GM13977 (cell line): ENCODE data around the gene GOLIM4.
"Not testable (repeated sequence)": the region's sequence is repeated elsewhere in the genome, so short reads cannot be mapped to it uniquely, and the experiment has no call there.

Experiments used
- DNase-seq: peaks from one replicate; pipeline ENCODE4 v3.0.0; 2012; ENCODE audit warnings: low spot score
- in situ Hi-C: fragments of 300-500 bp; cut with MboI; formaldehyde crosslinking; loops from one replicate; pipeline ENCODE4 v1.12.0; 2022; ENCODE audit warnings: low sequenced_read_pairs, low pct_unique_long_range_greater_than_20kb, mixed read lengths, inconsistent platforms; ENCODE audit not compliant: unreplicated experiment
- TF ChIP-seq, protein P1 (sequence below): IDR thresholded peaks from 2 replicates; pipeline ENCODE4 v1.5.1; 2012; ENCODE audit warnings: mild to moderate bottlenecking, control low read depth; ENCODE audit not compliant: insufficient read depth; ENCODE audit errors: extremely low read depth, missing control alignments

GOLIM4 gene, protein sequence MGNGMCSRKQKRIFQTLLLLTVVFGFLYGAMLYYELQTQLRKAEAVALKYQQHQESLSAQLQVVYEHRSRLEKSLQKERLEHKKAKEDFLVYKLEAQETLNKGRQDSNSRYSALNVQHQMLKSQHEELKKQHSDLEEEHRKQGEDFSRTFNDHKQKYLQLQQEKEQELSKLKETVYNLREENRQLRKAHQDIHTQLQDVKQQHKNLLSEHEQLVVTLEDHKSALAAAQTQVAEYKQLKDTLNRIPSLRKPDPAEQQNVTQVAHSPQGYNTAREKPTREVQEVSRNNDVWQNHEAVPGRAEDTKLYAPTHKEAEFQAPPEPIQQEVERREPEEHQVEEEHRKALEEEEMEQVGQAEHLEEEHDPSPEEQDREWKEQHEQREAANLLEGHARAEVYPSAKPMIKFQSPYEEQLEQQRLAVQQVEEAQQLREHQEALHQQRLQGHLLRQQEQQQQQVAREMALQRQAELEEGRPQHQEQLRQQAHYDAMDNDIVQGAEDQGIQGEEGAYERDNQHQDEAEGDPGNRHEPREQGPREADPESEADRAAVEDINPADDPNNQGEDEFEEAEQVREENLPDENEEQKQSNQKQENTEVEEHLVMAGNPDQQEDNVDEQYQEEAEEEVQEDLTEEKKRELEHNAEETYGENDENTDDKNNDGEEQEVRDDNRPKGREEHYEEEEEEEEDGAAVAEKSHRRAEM

DNA sequence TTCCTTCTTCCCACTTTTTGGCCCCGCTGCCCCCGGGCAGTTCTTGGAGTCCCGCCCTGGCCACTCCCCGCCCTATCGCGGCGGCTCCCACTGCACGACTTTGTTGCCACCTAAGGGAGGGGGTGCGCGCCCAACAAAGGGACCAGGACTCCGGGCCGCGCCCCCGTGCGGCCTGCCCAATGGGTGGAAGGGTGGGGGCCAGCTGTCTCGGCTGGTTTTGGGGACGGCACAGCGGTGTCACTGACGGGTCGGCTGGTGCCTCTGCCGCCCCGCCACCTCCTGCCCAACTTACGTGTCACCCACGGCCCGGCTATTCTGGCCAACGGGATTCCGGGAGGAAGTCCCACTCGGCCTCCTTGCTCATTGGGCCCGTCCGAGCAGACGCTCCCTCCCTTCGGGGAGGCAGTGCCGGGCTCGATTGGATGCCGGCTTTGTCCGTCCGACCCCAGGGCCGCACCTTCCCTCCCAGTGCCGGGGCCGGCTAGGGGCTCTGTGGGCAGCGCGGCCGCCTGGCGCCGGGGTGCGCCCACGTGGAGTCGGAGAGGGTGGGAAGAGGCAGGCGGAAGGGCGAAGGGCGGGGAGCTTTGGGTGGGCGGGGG lies at the start of gene GOLIM4:
Gene GOLIM4, minus strand, starts transcription at position 314 of the 599 bp plus-strand sequence. CDS start 639 bp downstream, outside the sequence.
- in situ Hi-C loops: no loop called here
- DNase-seq: peak; percentile 94
- TF ChIP-seq, protein P1, sequence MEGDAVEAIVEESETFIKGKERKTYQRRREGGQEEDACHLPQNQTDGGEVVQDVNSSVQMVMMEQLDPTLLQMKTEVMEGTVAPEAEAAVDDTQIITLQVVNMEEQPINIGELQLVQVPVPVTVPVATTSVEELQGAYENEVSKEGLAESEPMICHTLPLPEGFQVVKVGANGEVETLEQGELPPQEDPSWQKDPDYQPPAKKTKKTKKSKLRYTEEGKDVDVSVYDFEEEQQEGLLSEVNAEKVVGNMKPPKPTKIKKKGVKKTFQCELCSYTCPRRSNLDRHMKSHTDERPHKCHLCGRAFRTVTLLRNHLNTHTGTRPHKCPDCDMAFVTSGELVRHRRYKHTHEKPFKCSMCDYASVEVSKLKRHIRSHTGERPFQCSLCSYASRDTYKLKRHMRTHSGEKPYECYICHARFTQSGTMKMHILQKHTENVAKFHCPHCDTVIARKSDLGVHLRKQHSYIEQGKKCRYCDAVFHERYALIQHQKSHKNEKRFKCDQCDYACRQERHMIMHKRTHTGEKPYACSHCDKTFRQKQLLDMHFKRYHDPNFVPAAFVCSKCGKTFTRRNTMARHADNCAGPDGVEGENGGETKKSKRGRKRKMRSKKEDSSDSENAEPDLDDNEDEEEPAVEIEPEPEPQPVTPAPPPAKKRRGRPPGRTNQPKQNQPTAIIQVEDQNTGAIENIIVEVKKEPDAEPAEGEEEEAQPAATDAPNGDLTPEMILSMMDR: peak; percentile 37

DNA sequence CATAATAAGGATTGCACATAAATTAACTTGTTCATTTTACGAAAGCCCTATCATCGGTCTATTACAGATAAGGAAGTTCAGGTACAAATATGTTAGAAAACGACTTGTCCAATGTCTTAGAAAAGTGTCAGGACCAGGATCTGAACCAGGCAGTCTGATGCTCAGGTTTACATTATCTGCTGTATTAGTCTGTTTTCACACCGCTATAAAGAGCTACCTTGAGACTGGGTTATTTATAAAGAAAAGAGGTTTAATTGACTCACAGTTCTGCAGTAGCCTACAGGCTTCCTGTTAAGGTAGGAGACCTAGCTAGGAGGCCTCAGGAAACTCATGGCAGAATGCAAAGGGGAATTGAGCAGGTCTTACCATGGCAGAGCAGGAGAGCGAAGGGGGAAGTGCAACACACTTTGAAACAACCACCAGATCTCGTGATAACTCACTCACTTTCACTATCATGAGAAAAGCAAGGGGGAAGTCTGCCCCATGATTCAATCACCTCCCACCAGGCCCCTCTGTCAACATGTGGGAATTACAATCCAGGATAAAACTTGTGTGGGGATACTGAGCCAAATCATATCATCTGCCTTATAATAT lies 45.8 kb upstream of the GOLIM4 start:
- no peak for DNase-seq
- in situ Hi-C loops: no loop called here
- TF ChIP-seq, protein P1: no peak

DNA sequence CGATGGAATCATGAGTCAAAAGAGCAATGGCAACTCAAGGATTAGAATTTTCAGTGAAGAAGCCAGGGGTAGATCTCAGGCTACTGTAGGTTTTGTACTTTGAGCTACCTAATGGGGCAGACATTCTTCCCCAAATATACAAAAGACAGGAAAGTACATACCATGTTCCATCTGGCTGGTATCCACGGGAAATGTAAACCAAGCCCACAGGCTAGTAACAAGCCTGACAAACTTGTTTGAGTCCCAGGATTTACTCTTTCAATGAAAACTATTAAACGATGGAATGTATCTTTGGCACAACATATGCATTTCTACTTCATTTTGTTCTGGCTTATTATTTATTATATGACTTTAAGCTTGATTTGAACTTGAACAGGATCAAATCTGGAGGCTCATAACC lies 44.2 kb upstream of the GOLIM4 start:
- DNase-seq: no peak

DNA sequence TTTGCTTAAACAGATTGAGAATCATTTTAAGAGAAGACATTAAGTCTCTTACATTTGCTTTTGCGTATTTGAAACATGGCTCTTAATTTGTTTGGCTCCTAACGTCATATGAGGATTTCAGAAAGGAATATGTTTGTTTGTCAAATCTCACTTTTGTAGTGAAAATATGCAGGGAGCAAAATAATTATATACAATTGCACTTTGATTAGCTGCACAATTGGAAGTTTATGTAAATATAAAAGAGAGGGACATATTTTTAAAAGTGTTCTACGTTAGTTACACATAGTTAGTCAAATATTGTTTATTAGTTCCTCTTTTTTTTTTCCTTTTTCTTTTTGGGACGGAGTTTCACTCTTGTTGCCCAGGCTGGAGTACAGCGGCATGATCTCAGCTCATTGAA lies 42.7 kb upstream of the GOLIM4 start:
- TF ChIP-seq, protein P1: no peak

More for the DNA sequence above, 44.2 kb upstream of the GOLIM4 start:
- in situ Hi-C loops: no loop called here
- TF ChIP-seq, protein P1: no peak

DNA sequence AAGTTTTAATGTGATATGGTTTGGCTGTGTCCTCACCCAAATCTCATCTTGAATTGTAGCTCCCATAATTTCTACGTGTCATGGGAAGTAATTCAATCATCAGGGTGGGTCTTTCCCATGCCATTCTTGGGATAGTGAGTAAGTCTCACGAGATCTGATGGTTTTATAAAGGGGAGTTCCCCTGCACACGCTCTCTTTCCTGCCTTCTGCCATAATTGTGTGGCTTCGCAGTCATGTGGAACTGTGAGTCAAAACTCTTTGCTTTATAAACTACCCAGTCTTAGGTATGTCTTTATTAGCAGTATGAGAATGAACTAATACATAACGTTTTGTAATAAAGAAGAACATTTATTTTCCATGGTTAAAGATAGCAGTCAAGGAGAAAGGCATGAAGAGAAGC lies 39.2 kb upstream of the GOLIM4 start:
- in situ Hi-C loops: no loop called here
- no peak for DNase-seq
- TF ChIP-seq, protein P1: no peak

More for the DNA sequence above, 42.7 kb upstream of the GOLIM4 start:
- in situ Hi-C loops: no loop called here
- no peak for DNase-seq

DNA sequence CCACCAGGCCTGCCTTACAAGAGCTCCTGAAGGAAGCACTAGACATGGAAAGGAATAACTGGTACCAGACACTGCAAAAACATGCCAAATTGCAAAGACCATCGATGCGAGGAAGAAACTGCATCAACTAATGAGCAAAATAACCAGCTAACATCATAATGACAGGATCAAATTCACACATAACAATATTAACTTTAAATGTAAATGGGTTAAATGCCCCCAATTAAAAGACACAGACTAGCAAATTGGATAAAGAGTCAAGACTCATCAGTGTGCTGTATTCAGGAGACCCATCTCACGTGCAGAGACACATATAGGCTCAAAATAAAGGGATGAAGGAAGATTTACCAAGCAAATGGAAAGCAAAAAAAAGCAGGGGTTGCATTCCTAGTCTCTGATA lies 34.5 kb upstream of the GOLIM4 start:
- in situ Hi-C loops, DNase-seq: not testable (repeated sequence)

DNA sequence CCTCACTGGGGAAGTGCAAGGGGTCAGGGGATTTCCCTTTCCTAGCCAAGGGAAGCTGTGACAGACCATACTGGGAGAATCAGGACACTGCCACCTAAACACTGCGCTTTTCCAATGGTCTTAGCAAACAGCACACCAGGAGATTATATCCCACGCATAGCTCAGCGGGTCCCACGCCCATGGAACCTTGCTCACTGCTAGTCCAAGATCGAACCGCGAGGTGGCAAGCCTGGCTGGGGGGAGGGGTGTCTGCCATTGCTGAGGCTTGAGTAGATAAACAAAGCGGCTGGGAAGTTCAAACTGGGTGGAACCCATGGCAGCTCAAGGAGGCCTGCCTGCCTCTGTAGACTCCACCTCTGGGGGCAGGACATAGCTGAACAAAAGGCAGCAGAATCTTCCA lies 32.7 kb upstream of the GOLIM4 start:
- DNase-seq, in situ Hi-C loops: not testable (repeated sequence)
